GM18505 (cell line): Measurements from ENCODE around the gene CCNG2.

Experiments used
- ATAC-seq: cut with Tn5 transposase; IDR thresholded peaks from one replicate; pipeline ENCODE4 v1.9.1; 2021; ENCODE audit not compliant: unreplicated experiment
- POLR2A ChIP-seq: IDR thresholded peaks from 4 replicates; pipeline ENCODE4 v1.6.1; 2011; ENCODE audit warnings: borderline replicate concordance; ENCODE audit not compliant: insufficient read depth, insufficient read length; ENCODE audit errors: extremely low read depth

Gene CCNG2

DNA sequence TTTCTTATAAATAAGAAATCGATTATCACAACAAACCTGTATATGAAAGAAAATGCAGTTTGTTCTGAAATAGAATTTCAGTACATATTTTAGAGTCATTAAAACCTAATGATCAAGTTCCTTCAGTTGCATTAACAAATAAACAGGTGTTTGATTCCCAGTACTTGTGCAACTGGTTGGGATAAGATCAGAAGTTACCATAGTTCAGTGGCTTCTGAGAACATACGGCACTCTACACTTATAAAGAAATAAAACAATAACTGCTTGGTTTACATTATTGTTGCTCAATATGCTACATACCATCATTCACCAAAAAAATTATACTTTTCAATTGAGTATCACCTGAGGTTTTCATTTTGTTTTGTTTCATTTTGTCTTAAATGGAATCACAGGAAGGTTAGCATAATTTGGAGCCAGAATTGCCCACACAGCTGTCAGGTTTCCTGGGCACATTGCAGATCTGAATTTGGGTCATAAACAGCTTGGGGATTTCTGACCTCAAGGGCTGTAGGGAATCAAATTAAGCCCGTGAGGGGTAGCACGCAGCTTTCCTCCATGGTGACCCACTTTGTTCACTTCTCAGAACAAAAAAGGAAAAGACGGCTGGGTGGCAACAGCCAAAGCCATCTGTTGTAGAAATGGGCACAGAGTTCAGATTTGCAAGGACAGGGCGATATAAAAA lies 14.9 kb upstream of the CCNG2 start:
- ATAC-seq: no peak
- TF ChIP-seq POLR2A: no peak

DNA sequence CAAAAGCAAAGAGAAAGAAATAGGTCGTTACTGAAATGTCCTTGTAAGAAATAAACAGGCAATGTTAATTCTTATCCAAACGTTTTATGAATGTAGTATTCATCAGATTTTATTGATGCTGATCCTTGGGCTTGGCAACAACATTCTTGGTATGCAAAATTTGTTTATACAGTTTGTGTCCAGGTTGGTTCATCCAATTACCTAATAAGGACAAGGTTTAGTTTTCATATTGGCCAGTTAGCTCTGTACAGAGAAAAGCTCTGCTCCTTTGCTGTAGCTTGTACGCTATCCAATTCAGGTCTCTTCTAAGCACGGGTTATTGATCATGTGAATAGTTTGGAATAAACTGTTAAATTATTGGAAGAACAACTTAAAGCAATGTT lies 14.4 kb upstream of the CCNG2 start:
- ATAC-seq: no peak
- no peak for TF ChIP-seq POLR2A

DNA sequence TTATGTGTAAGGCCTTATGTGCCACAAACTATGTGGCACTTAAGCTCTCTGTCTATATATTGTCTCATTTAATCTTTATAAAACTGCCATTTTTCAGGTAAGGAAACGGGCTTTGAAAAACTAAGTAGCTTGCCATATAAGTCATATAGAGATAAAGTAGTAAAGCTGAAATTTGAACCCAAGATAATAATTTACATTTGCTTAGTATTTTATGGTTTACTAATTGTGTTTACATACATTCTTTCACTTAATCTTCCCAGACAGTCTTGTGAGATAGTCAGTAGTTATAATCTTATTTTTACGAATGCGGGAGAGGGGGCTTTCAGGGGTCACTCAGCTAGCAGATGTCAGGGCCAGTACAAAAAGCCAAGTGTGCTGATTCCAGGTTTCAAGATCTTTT lies 13.9 kb upstream of the CCNG2 start:
- no peak for TF ChIP-seq POLR2A
- ATAC-seq: no peak

DNA sequence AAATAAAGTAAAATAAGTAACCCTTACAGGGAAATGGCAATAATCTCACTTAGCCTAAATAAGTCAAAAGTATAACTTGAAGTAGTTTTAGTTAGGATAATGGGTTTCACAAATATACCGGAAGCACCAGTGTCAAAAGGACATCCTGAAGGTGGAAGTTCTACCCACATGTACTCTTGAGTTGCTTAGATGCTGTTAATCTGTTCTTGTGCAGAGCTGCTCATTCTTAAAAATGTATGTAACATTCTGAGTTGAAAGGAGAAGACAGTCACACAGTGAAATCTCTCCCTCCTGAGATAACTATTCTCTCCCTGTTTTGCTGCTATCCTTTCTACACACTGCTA lies 11.2 kb upstream of the CCNG2 start:
- ATAC-seq: no peak
- no peak for TF ChIP-seq POLR2A

DNA sequence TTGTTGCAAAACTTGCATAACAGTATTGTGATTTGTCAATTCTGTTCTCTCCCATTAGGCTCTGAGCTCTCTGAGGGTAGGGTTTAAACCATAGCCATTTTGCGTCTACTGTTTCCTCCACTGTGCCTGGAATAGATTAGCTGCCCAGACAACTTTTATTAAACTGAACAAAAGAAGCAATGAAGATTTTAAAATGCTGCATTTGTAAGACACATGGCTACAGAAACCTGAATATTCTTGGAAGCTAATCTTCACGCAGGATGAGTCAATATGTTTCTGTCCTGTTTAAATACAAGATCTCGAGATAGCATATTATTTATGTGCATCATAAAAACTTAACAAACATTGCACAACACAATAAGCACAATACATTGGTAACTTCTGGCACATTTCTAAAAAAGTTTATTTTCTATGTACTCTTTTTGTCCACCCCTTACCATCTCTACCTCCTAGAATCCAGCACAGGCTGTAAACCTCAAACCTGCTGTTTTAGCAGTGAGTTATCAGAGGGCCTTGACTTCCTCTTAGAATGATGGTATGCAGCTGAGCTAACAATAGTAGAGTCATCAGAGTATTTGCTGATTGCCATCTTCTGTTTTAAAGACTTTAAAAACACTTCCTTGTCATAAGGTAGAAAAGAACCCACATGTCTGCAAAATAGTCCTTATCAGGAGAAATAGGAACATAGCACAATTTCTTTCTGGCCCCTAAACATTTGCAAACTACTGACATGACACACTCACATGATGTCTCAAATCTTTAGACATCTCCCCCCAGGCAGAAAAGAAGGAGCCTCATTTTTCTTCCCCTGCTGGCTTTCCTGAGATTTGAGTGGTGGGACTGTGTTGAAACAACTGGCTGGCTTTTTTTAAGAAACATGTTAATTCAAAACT lies 10.6 kb upstream of the CCNG2 start:
- no peak for ATAC-seq

DNA sequence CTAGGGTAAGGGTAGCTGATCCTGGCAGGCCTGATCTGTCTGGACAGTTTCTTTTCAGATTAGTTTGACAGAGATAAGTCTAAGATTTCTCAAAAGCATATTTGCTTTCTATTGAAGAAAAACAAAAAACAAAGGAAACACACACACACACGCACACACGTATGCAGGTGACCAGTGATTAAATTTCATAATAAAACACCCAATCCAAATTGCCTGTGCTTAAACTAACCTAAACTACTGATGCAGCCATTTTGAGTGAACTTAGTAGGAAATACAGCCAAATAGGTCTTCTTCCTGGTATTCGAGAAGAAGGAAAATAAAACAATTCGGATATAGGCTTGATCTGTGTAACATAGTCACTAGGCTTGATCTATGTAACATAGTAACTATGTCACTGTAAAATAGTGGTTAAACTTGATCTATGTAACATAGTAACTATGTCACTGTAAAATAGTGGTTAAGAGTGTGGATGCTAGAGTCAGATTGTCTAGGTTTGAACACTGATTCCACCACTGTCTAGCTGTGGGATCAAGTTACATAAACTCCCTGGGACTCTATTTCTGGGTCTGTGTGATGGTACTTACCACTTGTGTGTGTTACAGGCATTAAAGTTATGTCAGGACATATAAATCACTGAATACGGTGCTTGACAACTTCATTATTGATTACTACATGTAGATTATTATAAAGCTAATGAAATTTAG lies 9.8 kb upstream of the CCNG2 start:
- ATAC-seq: no peak
- no peak for TF ChIP-seq POLR2A

More for the DNA sequence above, 10.6 kb upstream of the CCNG2 start:
- TF ChIP-seq POLR2A: no peak

DNA sequence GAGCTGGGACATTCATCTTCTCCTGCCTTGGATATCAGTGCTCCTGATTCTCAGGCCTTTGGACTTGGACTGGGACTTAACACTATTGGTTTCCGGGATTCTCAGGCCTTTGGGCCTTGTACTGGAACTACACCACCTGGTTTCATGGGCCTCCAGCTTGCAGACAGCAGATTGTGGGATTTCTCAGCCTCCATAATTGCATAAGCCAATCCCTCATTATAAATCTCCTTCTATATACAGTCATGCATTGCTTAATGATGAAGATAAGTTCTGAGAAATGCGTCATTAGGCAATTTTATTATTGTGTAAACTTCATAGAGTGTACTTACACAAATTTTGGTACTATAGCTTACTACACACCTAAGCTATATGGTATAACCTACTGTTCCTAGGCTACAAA lies 8.9 kb upstream of the CCNG2 start:
- ATAC-seq: no peak
- no peak for TF ChIP-seq POLR2A

DNA sequence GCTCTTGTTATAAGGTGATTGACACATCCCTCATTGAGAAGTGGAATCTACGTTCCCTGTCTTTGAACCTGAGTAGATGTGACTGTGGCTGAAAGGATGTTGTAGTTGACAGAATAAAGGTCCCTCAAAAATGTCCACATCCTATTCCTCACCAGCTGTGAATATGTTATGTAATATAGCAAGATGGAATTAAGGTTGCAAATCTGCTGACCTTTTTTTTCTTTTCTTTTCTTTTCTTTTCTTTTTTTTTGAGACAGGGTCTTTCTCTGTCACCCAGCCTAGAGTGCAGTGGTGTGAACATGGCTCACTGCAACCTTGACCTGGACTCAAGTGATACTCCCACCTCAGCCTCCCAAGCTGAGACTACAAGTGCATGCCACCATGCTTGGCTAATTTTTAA lies 7.2 kb upstream of the CCNG2 start:
- ATAC-seq: no peak
- TF ChIP-seq POLR2A: no peak

DNA sequence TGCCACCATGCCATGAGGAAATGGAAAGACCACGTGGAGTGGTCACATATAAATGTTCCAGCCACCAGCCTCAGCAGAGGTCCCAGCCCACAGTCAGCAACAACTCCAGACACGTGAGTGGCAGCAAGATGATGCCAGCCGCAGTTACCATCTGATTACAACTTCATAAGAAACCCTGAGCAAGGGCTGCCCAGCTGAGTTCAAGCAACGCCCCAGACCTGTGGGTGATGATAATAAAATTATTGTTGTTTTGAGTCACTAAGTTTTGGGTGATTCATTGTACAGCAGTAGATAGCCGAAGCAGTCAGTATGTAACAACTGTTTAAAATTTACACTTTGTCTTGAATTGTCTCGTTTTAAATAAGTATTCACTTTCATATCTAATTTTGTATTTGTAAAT lies 5.8 kb upstream of the CCNG2 start:
- no peak for ATAC-seq
- no peak for TF ChIP-seq POLR2A

DNA sequence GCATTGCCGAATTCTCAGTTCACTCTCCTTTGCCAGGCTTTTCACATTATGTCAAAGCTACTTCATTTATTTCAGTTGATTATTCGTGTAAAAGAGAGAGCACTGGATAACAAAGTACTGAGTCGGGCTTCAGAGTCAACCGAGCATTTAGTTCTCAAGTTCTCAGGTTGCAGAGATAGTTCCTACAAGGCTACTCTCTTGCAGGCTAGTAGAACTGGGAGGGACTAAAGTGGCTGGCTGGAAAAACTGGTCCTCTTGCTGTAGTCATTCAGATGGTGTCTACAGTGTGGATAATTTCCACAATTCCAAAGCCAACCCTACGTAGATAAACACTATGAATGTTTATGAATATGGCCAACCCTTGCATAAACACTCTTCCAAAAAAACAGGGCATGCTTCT lies 4.6 kb upstream of the CCNG2 start:
- ATAC-seq: no peak
- no peak for TF ChIP-seq POLR2A

DNA sequence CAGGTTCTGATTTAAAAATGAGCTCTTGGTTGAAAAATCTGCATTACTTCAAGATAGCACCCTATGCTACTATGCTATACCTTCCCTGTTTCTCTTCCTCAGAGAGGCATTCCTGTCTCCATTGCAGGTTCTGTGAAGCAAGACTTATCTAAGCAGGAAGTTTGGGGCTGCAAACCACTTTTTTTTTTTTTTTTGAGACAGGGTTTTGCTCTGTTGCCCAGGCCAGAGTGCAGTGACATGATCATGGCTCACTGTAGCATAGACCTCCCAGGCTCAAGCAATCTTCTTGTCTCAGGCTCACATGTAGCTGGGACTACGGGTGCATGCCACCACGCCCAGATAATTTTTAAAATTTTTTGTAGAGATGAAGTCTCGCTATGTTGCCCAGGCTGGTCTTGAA lies 4.0 kb upstream of the CCNG2 start:
- TF ChIP-seq POLR2A: no peak
- no peak for ATAC-seq

DNA sequence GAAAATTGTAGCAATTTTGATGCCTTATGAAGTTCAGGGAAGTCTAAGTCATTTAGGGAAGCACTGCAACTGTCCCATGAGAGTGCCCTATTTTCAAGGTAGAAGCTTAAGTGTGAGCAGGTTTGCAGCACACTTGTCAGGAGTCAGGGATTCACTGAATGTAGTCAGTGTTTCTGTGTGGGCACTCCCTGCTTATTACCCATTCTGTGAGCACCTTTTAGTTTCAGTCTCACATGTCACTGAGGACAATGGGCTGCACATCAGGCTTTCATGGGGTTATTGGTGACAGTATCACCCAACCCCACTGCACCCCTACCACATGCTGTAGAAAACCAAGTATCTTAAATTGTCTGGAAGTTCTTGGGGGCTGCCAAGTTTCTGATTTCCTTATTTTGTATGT lies 2.9 kb upstream of the CCNG2 start:
- no peak for ATAC-seq
- no peak for TF ChIP-seq POLR2A

DNA sequence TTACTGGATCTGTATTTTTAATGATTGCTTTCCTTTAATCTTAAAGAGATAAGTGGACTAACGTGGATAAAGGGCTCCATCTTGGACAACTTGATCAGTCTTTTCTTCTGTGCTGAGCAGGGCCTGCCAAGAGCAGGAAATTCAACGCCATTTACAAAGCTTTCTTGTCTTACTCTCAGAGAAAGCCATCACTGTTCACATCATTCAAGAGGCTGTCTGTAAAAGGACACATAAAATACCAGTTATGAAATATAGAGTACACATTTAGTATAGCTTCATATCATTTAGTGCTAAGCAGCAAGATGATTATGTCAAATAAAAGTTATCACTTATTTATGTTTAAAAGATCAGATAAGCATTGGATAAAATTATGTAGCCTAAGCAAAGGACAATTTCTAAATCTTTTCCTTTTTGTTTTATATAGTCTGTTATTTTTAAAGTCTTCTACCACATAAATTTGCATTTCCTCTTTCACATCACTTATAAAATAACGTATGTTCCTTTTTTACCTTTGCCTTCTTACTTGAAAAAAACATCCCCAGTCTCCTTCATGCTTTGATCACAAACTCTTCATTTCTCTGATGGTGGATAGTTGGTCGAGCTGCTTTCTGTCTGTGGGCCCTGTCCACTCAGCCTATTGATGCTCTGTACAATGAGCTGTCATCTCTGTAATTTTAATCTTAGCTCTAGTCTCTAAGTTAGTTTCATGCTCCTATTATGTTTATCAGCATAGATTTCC lies 2.1 kb upstream of the CCNG2 start:
- ATAC-seq: no peak

DNA sequence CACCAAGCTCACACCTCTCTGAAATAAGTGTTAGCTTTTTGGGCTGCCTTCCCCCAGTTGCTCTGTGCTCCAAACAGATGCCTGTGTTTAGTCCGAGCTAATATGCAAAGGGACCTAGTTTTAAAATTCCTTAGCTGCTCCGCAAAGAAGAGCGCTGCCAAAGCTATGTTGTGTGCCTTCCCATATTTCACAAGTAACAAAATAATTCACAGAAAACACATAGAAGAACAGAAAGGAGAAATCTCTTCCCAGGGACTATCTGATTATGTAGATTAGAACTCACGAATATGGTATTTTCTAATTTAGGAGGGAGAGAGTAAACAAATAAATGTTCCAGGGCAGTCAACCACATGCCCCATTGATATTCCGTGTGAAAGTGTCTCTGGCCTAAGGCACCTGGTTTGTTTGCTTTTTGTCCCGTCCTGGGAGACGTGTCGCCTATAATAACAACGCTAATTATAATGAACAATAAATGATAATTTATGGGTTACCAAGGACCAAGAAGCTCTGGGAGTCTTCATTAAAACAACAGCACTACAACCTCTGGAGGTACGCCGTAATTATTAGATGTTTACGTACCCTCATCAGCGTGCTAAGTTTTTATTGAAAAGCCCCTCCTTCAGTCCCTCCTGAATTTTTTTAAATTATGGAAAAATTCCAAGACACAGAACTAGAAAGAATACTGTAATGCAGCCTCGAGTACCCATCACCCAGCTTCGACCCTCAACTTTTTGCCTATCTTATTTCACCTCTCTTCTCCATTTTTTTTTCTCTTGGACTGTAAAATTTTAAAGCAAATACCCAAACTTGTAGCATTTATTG lies 1.2 kb upstream of the CCNG2 start:
- no peak for ATAC-seq
- TF ChIP-seq POLR2A: no peak

More for the DNA sequence above, 2.1 kb upstream of the CCNG2 start:
- no peak for TF ChIP-seq POLR2A
